IMR-90 (cell line): ENCODE measurements around the gene C7orf57. TPM values are rescaled to one million over a fixed set of nuclear protein-coding genes. Genes with fewer than 3 reads are reported as not detected.
A peak's percentile ranks its signal among the peaks of the same experiment; 100 is the strongest.

Experiments used
- ATAC-seq: fragments of 200-7000 bp; cut with Tn5 transposase; 2 replicates; pipeline ENCODE4 v1.9.1; 2020; ENCODE audit warnings: low read depth, mild to moderate bottlenecking, moderate library complexity
- BruUV-seq: library from RNA; stranded (reverse); fragments of 400-500 nt; replicated peaks from 2 replicates; lab custom pipeline; 2021; lab: Mats Ljungman, UMichigan
- CTCF ChIA-PET: fragments of 300-600 bp; formaldehyde crosslinking; extraction: SDS; loops from one replicate; lab custom pipeline; 2021; ENCODE audit warnings: antibody characterized with exemption; lab: Yijun Ruan, JAX
- POLR2A ChIA-PET: fragments of 300-600 bp; sonication (Branson Sonifier 250); formaldehyde crosslinking; loops from one replicate; lab custom pipeline; 2022; ENCODE audit warnings: antibody characterized with exemption; ENCODE audit not compliant: unreplicated experiment; lab: Charles Lee
- DNase-seq: peaks from one replicate; pipeline ENCODE4 v3.0.0; 2013
- H2AFZ ChIP-seq: replicated peaks from 2 replicates; pipeline ENCODE3; 2013; ENCODE audit warnings: low read length, mild to moderate bottlenecking; ENCODE audit not compliant: poor library complexity
- H2AK5ac ChIP-seq: 2 replicates; pipeline ENCODE4 v1.6.1; 2013; ENCODE audit warnings: low read depth, low read length, inconsistent platforms
- H2AK9ac ChIP-seq: replicated peaks from 2 replicates; pipeline ENCODE3; 2013; ENCODE audit warnings: mild to moderate bottlenecking, low read depth, low read length, moderate library complexity; ENCODE audit not compliant: poor library complexity
- H2BK120ac ChIP-seq: 2 replicates; pipeline ENCODE4 v1.6.1; 2013; ENCODE audit warnings: low read depth, low read length, inconsistent platforms
- H2BK15ac ChIP-seq: 3 replicates; pipeline ENCODE4 v1.6.1; 2013; ENCODE audit warnings: low read depth, low read length, inconsistent platforms
- H2BK20ac ChIP-seq: 2 replicates; pipeline ENCODE4 v1.6.1; 2013; ENCODE audit warnings: low read depth, mild to moderate bottlenecking, inconsistent platforms, low read length, moderate library complexity
- H2BK5ac ChIP-seq: 2 replicates; pipeline ENCODE4 v1.6.1; 2013; ENCODE audit warnings: mild to moderate bottlenecking, low read depth, low read length, inconsistent platforms; ENCODE audit not compliant: poor library complexity, severe bottlenecking
- H3K14ac ChIP-seq: replicated peaks from 2 replicates; pipeline ENCODE4 v1.6.1; 2013; ENCODE audit warnings: low read depth, low read length, inconsistent platforms
- H3K18ac ChIP-seq: 2 replicates; pipeline ENCODE4 v1.6.1; 2013; ENCODE audit warnings: low read depth, low read length, control low read depth
- H3K23ac ChIP-seq: 2 replicates; pipeline ENCODE4 v1.6.1; 2013; ENCODE audit warnings: low read depth, low read length, inconsistent platforms
- H3K27ac ChIP-seq: 2 replicates; pipeline ENCODE4 v1.5.1; 2013; ENCODE audit warnings: mild to moderate bottlenecking, control low read depth, low read length; ENCODE audit not compliant: insufficient read depth
- H3K27me3 ChIP-seq: 2 replicates; pipeline ENCODE4 v1.6.1; 2013; ENCODE audit warnings: low read length; ENCODE audit not compliant: control insufficient read depth, insufficient read depth
- H3K36me3 ChIP-seq: 2 replicates; pipeline ENCODE4 v1.6.1; 2013; ENCODE audit warnings: low read length, mixed read lengths; ENCODE audit not compliant: control insufficient read depth, insufficient read depth
- H3K4ac ChIP-seq: 2 replicates; pipeline ENCODE4 v1.6.1; 2013; ENCODE audit warnings: low read depth, low read length, inconsistent platforms
- H3K4me1 ChIP-seq: 2 replicates; pipeline ENCODE4 v1.6.1; 2013; ENCODE audit warnings: low read length, mixed read lengths; ENCODE audit not compliant: control insufficient read depth, insufficient read depth
- H3K4me2 ChIP-seq: 2 replicates; pipeline ENCODE4 v1.6.1; 2013; ENCODE audit warnings: low read depth, mild to moderate bottlenecking, control low read depth, low read length, moderate library complexity
- H3K4me3 ChIP-seq: 2 replicates; pipeline ENCODE4 v1.5.1; 2013; ENCODE audit warnings: low read depth, mild to moderate bottlenecking, control low read depth, low read length, moderate library complexity; ENCODE audit not compliant: insufficient read depth
- H3K56ac ChIP-seq: 2 replicates; pipeline ENCODE4 v1.6.1; 2013; ENCODE audit warnings: low read length, inconsistent platforms; ENCODE audit not compliant: insufficient read depth; ENCODE audit errors: extremely low read depth
- H3K79me1 ChIP-seq, 2 experiments: 2 replicates each; pipeline ENCODE4 v1.6.1; 2013; ENCODE audit warnings: low read length in 2 of 2, inconsistent platforms in 1 of 2, low read depth in 1 of 2
- H3K9ac ChIP-seq: 2 replicates; pipeline ENCODE4 v1.6.1; 2013; ENCODE audit warnings: low read depth, low read length, control low read depth
- H3K9me1 ChIP-seq: 2 replicates; pipeline ENCODE4 v1.6.1; 2013; ENCODE audit warnings: low read length, inconsistent platforms; ENCODE audit not compliant: insufficient read depth
- H3K9me3 ChIP-seq: 2 replicates; pipeline ENCODE4 v1.6.1; 2013; ENCODE audit warnings: low read length; ENCODE audit not compliant: control insufficient read depth, insufficient read depth
- H4K20me1 ChIP-seq: 2 replicates; pipeline ENCODE4 v1.6.1; 2013; ENCODE audit warnings: low read length, inconsistent platforms; ENCODE audit not compliant: insufficient read depth
- H4K5ac ChIP-seq: 2 replicates; pipeline ENCODE4 v1.6.1; 2013; ENCODE audit warnings: mild to moderate bottlenecking, low read depth, low read length, control low read depth
- H4K8ac ChIP-seq, 2 experiments: 2 replicates each; pipeline ENCODE4 v1.6.1; 2013; ENCODE audit warnings: low read depth in 2 of 2, low read length in 2 of 2, control low read depth in 1 of 2, inconsistent platforms in 1 of 2
- H4K91ac ChIP-seq: 2 replicates; pipeline ENCODE4 v1.6.1; 2013; ENCODE audit warnings: low read depth, low read length, inconsistent platforms; ENCODE audit not compliant: insufficient read depth
- FOS ChIP-seq: fragments of 150-350 bp; IDR thresholded peaks from 2 replicates; pipeline ENCODE4 v1.6.1; 2016; ENCODE audit warnings: low read depth, low read length
- RAD21 ChIP-seq: IDR thresholded peaks from 2 replicates; pipeline ENCODE4 v1.6.1; 2012; ENCODE audit warnings: low read length, improper control_type of control experiment
- dilution Hi-C: fragments of 300-500 bp; cut with HindIII; formaldehyde crosslinking; loops from one replicate; pipeline ENCODE4 v1.14.3; 2018; ENCODE audit warnings: low sequenced_read_pairs; ENCODE audit not compliant: unreplicated experiment
- in situ Hi-C: fragments of 300-500 bp; cut with MboI; formaldehyde crosslinking; loops from 3 replicates; pipeline ENCODE4 v1.14.3; 2019; ENCODE audit warnings: low sequenced_read_pairs, inconsistent platforms, mixed read lengths
- intact Hi-C: fragments of 100-400 bp; cut with micrococcal nuclease; formaldehyde crosslinking; loops from 2 replicates; pipeline ENCODE4 v1.10.0; 2022
- polyA plus RNA-seq, 3 experiments: library from polyadenylated mRNA; depleted of rRNA; stranded (reverse); fragments of >200 nt; gene quantifications; 2 replicates each; pipeline ENCODE4 v1.2.3, GENCODE V29; 2012; ENCODE audit warnings: low replicate concordance in 1 of 3
- total RNA-seq: library from RNA; depleted of rRNA; stranded (reverse); fragments of >200 nt; gene quantifications from 2 replicates; pipeline ENCODE4 v1.2.3, GENCODE V29; 2012
- TF ChIP-seq, protein P1 (sequence below): fragments of 150-350 bp; IDR thresholded peaks from 2 replicates; pipeline ENCODE4 v1.6.1; 2017; ENCODE audit warnings: mild to moderate bottlenecking, antibody characterized with exemption, low read length, low read depth

The C7orf57 gene
- total and polyA plus RNA-seq, 2 of the 4 experiments (the other 2 are of a cell fraction), result not detected

DNA sequence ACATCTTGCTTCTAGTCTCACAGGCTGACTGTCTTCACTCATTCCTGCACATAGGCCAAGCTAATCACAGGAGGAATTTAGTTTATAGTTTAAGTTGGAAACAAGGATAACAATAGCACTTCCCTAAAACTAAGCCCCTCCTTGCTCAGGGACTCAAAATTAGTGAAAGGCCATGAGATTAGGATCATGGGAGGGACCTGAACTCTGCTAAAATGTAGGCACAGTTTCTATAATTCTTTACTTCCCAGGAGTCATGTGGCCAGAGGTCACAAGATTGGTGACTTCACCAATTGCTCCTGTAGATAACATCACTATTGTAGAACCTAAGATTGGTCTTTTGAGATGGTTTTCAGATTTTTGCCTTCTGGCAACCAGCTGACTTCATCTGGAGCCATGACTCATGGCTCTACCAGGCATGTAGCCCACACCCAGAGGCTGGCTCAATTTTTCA lies 38.9 kb downstream of the C7orf57 start:
- dilution Hi-C loops, result no loop called here
- Histone ChIP-seq H2BK15ac (no peak overlapping the region), H4K20me1 (no peaks in the 10 kb centered on the region), H2BK120ac (no peak overlapping the region), H3K79me1 (no peaks in the 10 kb centered on the region), H2AK9ac (no peak overlapping the region), H3K9me3 (no peaks in the 10 kb centered on the region), H3K4me3 (no peak overlapping the region), H3K4me1 (no peaks in the 10 kb centered on the region), H2BK20ac (no peak overlapping the region), H3K4ac (no peak overlapping the region), H3K18ac (no peak overlapping the region), H2AFZ (no peak overlapping the region), H3K27me3 (no peaks in the 10 kb centered on the region), H2BK5ac (no peak overlapping the region), H3K4me2 (no peak overlapping the region), H4K5ac (no peak overlapping the region), H3K14ac (no peak overlapping the region), H3K23ac (no peak overlapping the region), H3K9ac (no peak overlapping the region), H3K36me3 (no peaks in the 10 kb centered on the region), H4K91ac (no peak overlapping the region), H3K9me1 (no peaks in the 10 kb centered on the region), H2AK5ac (no peak overlapping the region), H3K56ac (no peak overlapping the region), H4K8ac (no peak overlapping the region), H3K27ac (no peak overlapping the region)
- TF ChIP-seq, protein P1, sequence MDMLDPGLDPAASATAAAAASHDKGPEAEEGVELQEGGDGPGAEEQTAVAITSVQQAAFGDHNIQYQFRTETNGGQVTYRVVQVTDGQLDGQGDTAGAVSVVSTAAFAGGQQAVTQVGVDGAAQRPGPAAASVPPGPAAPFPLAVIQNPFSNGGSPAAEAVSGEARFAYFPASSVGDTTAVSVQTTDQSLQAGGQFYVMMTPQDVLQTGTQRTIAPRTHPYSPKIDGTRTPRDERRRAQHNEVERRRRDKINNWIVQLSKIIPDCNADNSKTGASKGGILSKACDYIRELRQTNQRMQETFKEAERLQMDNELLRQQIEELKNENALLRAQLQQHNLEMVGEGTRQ, result 0 out of 2 replicates have a peak, but pooled peaks have one; percentile 9
- TF ChIP-seq RAD21 (no peak), FOS (0 out of 2 replicates have a peak, but pooled peaks have one; percentile 14)
- DNase-seq (peak; percentile 32), ATAC-seq (no peak; the same call in 1 of the 2 replicates)
- POLR2A ChIA-PET, result no interaction called here
- CTCF ChIA-PET, result no interaction called here
- in situ Hi-C loops, result no loop called here
- no TSS peak for BruUV-seq
- intact Hi-C loops, result no loop called here
